Non-pigmented ciliary epithelial cell (primary cell): ENCODE measurements around the gene UBR3.
"Not testable (repeated sequence)": the region's sequence is repeated elsewhere in the genome, so short reads cannot be mapped to it uniquely, and the experiment has no call there.

Experiments used
- DNase-seq: peaks from one replicate; pipeline ENCODE4 v3.0.0-alpha.2; 2010; ENCODE audit warnings: low read depth

UBR3 gene

GRCh38 chr2:169867579-169867978, 40.3 kb downstream of the UBR3 start:
- DNase-seq = no peak

- DNase-seq = no peak
These were observed 41.7 kb downstream of the UBR3 start for GRCh38 chr2:169868951-169869350.

GRCh38 chr2:169871369-169871768, 44.1 kb downstream of the UBR3 start:
- not testable (repeated sequence) for DNase-seq

- DNase-seq = no peak
These were observed 44.7 kb downstream of the UBR3 start for GRCh38 chr2:169871994-169872393.

- DNase-seq = no peak
These were observed 50.1 kb downstream of the UBR3 start for GRCh38 chr2:169877398-169877797.

- DNase-seq = no peak
These were observed 59.9 kb downstream of the UBR3 start for GRCh38 chr2:169887120-169887519.

GRCh38 chr2:169891593-169892298, 64.5 kb downstream of the UBR3 start:
- DNase-seq = peak; percentile 55

GRCh38 chr2:169892951-169893350, 65.7 kb downstream of the UBR3 start:
- DNase-seq = no peak

- peak; percentile 17 for DNase-seq
These were observed 68.2 kb downstream of the UBR3 start for GRCh38 chr2:169895294-169895985.

- no peak for DNase-seq
These were observed 70.6 kb downstream of the UBR3 start for GRCh38 chr2:169897834-169898233.

- not testable (repeated sequence) for DNase-seq
These were observed 72.8 kb downstream of the UBR3 start for GRCh38 chr2:169900103-169900502.

GRCh38 chr2:169900686-169901085, 73.4 kb downstream of the UBR3 start:
- DNase-seq = no peak

- no peak for DNase-seq
These were observed 79.5 kb downstream of the UBR3 start for GRCh38 chr2:169906731-169907130.

- no peak for DNase-seq
These were observed 82.1 kb downstream of the UBR3 start for GRCh38 chr2:169909376-169909775.

- DNase-seq = peak; percentile 19
These were observed 83.0 kb downstream of the UBR3 start for GRCh38 chr2:169910109-169910799.

- no peak for DNase-seq
These were observed 83.9 kb downstream of the UBR3 start for GRCh38 chr2:169911119-169911518.

- no peak for DNase-seq
These were observed 89.4 kb downstream of the UBR3 start for GRCh38 chr2:169916623-169917022.

- no peak for DNase-seq
These were observed 96.7 kb downstream of the UBR3 start for GRCh38 chr2:169923977-169924376.

GRCh38 chr2:169925968-169926367, 98.7 kb downstream of the UBR3 start:
- no peak for DNase-seq

GRCh38 chr2:169928463-169928864, 101.2 kb downstream of the UBR3 start:
- peak; percentile 11 for DNase-seq

GRCh38 chr2:169933124-169933711, 106.0 kb downstream of the UBR3 start:
- DNase-seq = peak; percentile 10

- DNase-seq = not testable (repeated sequence)
These were observed 109.4 kb downstream of the UBR3 start for GRCh38 chr2:169936652-169937051.

- no peak for DNase-seq
These were observed 118.3 kb downstream of the UBR3 start for GRCh38 chr2:169945515-169945914.
